Measurements from ENCODE around the gene SPSB4. TPM values are rescaled to one million over a fixed set of nuclear protein-coding genes. Genes with fewer than 3 reads are reported as not detected.
A peak's percentile ranks its signal among the peaks of the same experiment; 100 is the strongest.
"Not testable (repeated sequence)": the region's sequence is repeated elsewhere in the genome, so short reads cannot be mapped to it uniquely, and the experiment has no call there.

Gene SPSB4
- 45.8 TPM for polyA plus RNA-seq (2013, experiment 1 of 4)
- polyA plus RNA-seq (2013, experiment 2 of 4) = 43.3 TPM
- 22.8 TPM for polyA plus RNA-seq (2013, experiment 3 of 4)
- 25.9 TPM for polyA plus RNA-seq (2013, experiment 4 of 4)

DNA sequence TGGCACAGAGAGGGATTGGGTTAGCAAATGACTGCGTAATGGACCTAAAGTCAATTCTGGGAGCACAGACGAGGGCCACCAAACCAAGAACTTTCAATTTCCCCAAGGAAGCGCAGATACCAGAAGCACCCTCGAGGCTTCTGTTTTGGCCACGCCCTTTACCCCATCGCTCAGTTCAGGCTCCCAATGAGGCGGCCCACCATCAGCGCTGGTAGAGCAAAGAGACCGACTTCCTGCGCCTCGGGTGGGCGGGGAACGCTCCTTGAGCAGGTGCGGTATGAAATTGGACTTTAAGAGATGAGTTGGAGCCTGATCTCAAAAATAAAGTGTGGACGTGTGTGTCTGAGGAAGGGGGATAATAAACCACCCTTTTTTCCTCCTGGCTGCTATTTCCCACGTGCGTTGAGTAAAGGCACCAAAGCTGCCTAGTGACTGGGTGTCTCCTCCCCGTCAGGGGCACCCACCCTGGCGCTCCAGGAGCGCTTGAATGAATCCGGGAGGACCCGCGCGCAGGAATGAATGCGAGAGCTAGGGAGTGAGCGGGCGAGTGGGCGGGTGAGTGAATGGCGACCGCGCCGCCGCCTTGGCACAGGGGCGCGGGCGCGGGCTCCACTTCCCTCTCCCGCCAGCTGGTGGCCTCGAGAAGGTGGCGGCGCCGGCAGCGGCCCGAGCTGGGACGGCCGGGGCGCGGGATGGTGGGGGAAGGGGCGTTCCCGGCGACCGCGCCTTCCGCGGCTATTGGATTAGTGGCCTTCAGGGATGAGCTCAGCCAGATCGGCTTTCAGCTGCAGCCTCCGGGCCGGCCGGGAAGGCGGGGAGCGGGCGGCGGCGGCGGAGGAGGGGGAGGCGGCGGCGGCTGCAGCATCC is at the start of gene SPSB4:
TSS of gene SPSB4 (plus strand) at position 772 of the 867 bp plus-strand sequence. CDS start 14,758 bp downstream, outside the sequence.
- H3K4me3 ChIP-seq (ENCODE audit: insufficient read depth, low read depth, low read length) = peak within 1 kb of the TSS; percentile 67
- H3K4me1 ChIP-seq (ENCODE audit: control insufficient read depth, insufficient read depth, low read length) = peaks cover 13% of the 10 kb centered on the region
- peak within 1 kb of the TSS; percentile 69 for H3K27ac ChIP-seq (ENCODE audit: insufficient read depth, low read depth, low read length, poor library complexity, severe bottlenecking)
- no peaks in the 10 kb centered on the region for H3K36me3 ChIP-seq (ENCODE audit: control insufficient read depth, insufficient read depth, low read length)
- 3 to 4% methylated on average over 68 of the region's 68 CpGs for WGBS, 2 experiments
- peaks cover 36% of the 10 kb centered on the region for H3K27me3 ChIP-seq (ENCODE audit: control insufficient read depth, insufficient read depth, low read length, poor library complexity, severe bottlenecking)
- no peaks in the 10 kb centered on the region for H3K9me3 ChIP-seq (ENCODE audit: control insufficient read depth, low read length)

GRCh38 chr3:141006344-141006743 is 44.8 kb upstream of the SPSB4 start:
- Histone ChIP-seq H3K27me3 (ENCODE audit: control insufficient read depth, insufficient read depth, low read length, poor library complexity, severe bottlenecking) (no peaks in the 10 kb centered on the region), H3K27ac (ENCODE audit: insufficient read depth, low read depth, low read length, poor library complexity, severe bottlenecking) (no peak overlapping the region), H3K4me3 (ENCODE audit: insufficient read depth, low read depth, low read length) (no peak overlapping the region), H3K4me1 (ENCODE audit: control insufficient read depth, insufficient read depth, low read length) (no peaks in the 10 kb centered on the region), H3K9me3 (ENCODE audit: control insufficient read depth, low read length) (no peaks in the 10 kb centered on the region), H3K36me3 (ENCODE audit: control insufficient read depth, insufficient read depth, low read length) (no peaks in the 10 kb centered on the region)
- WGBS, 2 experiments = 100% methylated on average over 1 of the region's 1 CpG

DNA sequence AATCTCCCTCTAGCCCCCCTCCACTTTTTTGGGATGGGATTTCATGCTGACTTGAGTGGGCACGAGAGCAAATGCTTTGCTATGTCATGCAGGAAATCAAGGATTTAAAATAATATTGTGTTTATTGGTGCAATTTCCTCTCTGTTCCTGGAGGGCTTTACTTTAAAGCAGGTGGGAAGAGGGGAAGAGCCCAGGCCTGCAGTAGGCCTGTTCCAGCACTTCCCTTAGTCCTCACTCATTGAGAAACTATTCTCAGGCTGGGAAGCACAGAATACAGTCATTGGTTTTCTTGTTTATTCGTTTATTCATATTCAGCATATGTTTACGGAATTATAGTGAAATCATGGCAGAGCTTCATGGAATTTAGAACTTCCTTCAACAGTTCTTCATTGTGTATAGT is 41.7 kb upstream of the SPSB4 start:
- Histone ChIP-seq H3K4me3 (ENCODE audit: insufficient read depth, low read depth, low read length) (no peak overlapping the region), H3K9me3 (ENCODE audit: control insufficient read depth, low read length) (no peaks in the 10 kb centered on the region), H3K36me3 (ENCODE audit: control insufficient read depth, insufficient read depth, low read length) (no peaks in the 10 kb centered on the region), H3K4me1 (ENCODE audit: control insufficient read depth, insufficient read depth, low read length) (no peaks in the 10 kb centered on the region), H3K27me3 (ENCODE audit: control insufficient read depth, insufficient read depth, low read length, poor library complexity, severe bottlenecking) (no peaks in the 10 kb centered on the region), H3K27ac (ENCODE audit: insufficient read depth, low read depth, low read length, poor library complexity, severe bottlenecking) (no peak overlapping the region)
- WGBS, 2 experiments = 93% methylated on average over 3 of the region's 3 CpGs

DNA sequence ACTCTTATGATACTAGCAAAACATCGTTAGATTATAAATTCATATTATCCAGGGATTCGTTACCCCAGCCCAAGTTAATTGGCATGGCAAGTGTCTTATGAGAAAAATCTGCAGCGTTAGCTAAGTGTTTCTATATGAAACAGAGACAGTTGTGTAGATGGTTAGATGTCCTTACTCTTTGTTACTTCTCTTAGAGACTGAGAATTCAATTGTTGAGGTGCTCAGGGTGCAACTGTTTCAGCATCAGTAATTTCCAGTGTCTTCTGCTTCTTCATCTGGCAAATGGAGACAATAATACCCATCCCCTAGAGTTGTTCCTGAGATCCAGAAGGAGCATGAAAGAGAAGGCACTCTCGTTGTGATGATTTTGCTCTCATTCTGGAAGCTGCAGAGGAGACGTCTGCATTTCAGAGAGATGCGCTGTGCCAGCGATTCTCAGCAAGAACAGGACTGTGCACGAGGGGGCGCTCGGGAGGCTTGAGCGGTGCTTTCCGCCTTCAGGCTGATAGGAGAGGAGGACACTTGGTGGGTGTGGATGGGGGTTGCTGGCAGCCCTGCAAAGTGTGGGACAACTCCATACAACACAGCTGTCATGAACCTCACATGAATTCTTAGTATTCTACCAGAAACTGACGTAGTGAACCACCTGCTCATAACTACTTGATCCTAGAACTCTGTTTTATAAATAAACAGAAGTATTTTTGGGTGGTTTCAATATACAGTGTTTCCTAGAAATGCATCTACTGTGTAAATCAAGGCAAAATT is 39.7 kb upstream of the SPSB4 start:
- Histone ChIP-seq H3K36me3 (ENCODE audit: control insufficient read depth, insufficient read depth, low read length) (no peaks in the 10 kb centered on the region), H3K4me1 (ENCODE audit: control insufficient read depth, insufficient read depth, low read length) (no peaks in the 10 kb centered on the region), H3K4me3 (ENCODE audit: insufficient read depth, low read depth, low read length) (no peak overlapping the region), H3K27me3 (ENCODE audit: control insufficient read depth, insufficient read depth, low read length, poor library complexity, severe bottlenecking) (no peaks in the 10 kb centered on the region), H3K27ac (ENCODE audit: insufficient read depth, low read depth, low read length, poor library complexity, severe bottlenecking) (no peak overlapping the region), H3K9me3 (ENCODE audit: control insufficient read depth, low read length) (no peaks in the 10 kb centered on the region)
- WGBS, 2 experiments = 18 to 19% methylated on average over 12 to 13 of the region's 13 CpGs

DNA sequence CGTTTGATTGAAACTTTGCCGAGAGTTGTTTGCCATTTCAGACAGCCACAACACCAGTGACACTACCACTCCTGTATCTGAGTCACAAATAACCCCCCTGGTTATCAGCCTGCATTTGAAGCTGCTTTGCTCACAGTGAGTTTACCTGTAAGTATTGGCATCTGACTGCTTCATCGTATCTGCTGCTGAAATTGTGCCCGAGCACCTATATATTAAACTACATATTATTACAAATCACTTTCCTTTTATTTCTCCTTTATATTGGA is 39.2 kb upstream of the SPSB4 start:
- no peaks in the 10 kb centered on the region for H3K4me1 ChIP-seq (ENCODE audit: control insufficient read depth, insufficient read depth, low read length)
- no peaks in the 10 kb centered on the region for H3K27me3 ChIP-seq (ENCODE audit: control insufficient read depth, insufficient read depth, low read length, poor library complexity, severe bottlenecking)
- H3K9me3 ChIP-seq (ENCODE audit: control insufficient read depth, low read length) = no peaks in the 10 kb centered on the region
- 66 to 80% methylated on average over 3 to 4 of the region's 4 CpGs for WGBS, 2 experiments
- H3K4me3 ChIP-seq (ENCODE audit: insufficient read depth, low read depth, low read length) = no peak overlapping the region
- no peaks in the 10 kb centered on the region for H3K36me3 ChIP-seq (ENCODE audit: control insufficient read depth, insufficient read depth, low read length)
- no peak overlapping the region for H3K27ac ChIP-seq (ENCODE audit: insufficient read depth, low read depth, low read length, poor library complexity, severe bottlenecking)

DNA sequence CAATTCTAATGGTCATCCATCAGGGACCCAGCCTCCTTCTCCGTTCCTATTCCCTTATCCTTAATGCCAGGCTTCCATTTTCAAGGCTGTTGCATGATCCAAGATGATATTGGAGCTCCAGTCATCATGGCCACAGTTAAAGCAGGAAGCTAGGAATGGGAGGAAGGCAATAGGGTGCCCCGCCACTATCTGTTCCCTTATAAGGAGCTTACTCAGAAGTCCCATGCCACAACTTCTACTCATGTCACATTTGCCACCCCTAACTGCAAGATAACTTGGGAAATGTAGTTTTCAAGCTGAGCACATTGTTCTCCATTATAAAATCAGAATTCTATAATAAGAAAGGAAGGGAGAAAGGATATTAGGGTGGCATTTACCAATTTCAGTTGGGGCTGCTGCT is 38.6 kb upstream of the SPSB4 start:
- Histone ChIP-seq H3K36me3 (ENCODE audit: control insufficient read depth, insufficient read depth, low read length) (no peaks in the 10 kb centered on the region), H3K4me1 (ENCODE audit: control insufficient read depth, insufficient read depth, low read length) (no peaks in the 10 kb centered on the region), H3K4me3 (ENCODE audit: insufficient read depth, low read depth, low read length) (no peak overlapping the region), H3K27me3 (ENCODE audit: control insufficient read depth, insufficient read depth, low read length, poor library complexity, severe bottlenecking) (no peaks in the 10 kb centered on the region), H3K9me3 (ENCODE audit: control insufficient read depth, low read length) (no peaks in the 10 kb centered on the region), H3K27ac (ENCODE audit: insufficient read depth, low read depth, low read length, poor library complexity, severe bottlenecking) (no peak overlapping the region)
- WGBS, 2 experiments = 86 to 94% methylated on average over 2 of the region's 2 CpGs

DNA sequence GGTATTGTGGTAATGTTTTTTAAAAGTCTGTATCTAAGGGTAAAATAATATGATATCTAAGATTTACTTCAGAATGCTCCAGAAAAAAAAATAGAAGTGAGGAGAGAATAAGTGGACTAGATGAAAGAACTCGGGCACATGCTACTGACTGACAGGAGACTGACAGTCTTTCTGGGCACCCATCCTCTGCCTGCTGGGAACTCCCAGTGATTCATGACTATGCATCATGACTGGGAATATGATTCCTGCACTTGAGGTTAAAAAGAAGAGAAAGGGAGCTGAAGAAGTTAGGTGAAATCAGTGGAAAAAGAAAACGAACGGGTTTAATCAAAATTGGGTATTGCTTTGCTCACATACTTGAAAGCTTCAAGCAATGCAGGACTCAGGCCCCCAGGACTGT is 35.7 kb upstream of the SPSB4 start:
- Histone ChIP-seq H3K9me3 (ENCODE audit: control insufficient read depth, low read length) (no peaks in the 10 kb centered on the region), H3K36me3 (ENCODE audit: control insufficient read depth, insufficient read depth, low read length) (no peaks in the 10 kb centered on the region), H3K27me3 (ENCODE audit: control insufficient read depth, insufficient read depth, low read length, poor library complexity, severe bottlenecking) (no peaks in the 10 kb centered on the region), H3K4me3 (ENCODE audit: insufficient read depth, low read depth, low read length) (no peak overlapping the region), H3K27ac (ENCODE audit: insufficient read depth, low read depth, low read length, poor library complexity, severe bottlenecking) (no peak overlapping the region), H3K4me1 (ENCODE audit: control insufficient read depth, insufficient read depth, low read length) (no peaks in the 10 kb centered on the region)
- WGBS, 2 experiments = 89 to 91% methylated on average over 3 of the region's 3 CpGs

- not testable (repeated sequence) for H3K9me3 ChIP-seq (ENCODE audit: control insufficient read depth, low read length); H3K36me3 ChIP-seq (ENCODE audit: control insufficient read depth, insufficient read depth, low read length); H3K4me3 ChIP-seq (ENCODE audit: insufficient read depth, low read depth, low read length); H3K27me3 ChIP-seq (ENCODE audit: control insufficient read depth, insufficient read depth, low read length, poor library complexity, severe bottlenecking); H3K27ac ChIP-seq (ENCODE audit: insufficient read depth, low read depth, low read length, poor library complexity, severe bottlenecking); H3K4me1 ChIP-seq (ENCODE audit: control insufficient read depth, insufficient read depth, low read length)
- 88 to 92% methylated on average over 21 to 23 of the region's 23 CpGs for WGBS, 2 experiments
Observed at GRCh38 chr3:141017366-141018322, 33.5 kb upstream of the SPSB4 start.

DNA sequence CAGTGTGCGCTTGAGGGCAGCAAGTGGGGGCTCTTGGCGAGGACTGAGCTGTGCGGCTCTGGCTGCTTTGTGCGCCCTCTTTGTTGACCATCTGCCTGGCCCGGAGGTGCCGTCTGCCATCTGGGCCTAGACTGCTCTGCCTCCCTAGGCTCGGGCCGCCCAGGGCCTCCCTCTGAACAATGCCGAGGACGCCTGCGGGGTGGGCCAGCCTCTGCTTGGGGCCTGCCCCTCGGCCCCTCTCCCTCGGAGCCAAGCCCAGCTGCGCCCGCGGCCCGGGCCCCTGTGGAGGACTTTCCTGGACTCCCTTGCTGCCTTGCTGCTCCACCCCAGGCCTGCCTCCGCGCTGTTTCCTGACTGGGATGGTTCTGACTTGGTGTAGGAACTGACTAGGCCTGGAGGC is 31.9 kb upstream of the SPSB4 start:
- H3K4me3 ChIP-seq (ENCODE audit: insufficient read depth, low read depth, low read length) = no peak overlapping the region
- H3K9me3 ChIP-seq (ENCODE audit: control insufficient read depth, low read length) = no peaks in the 10 kb centered on the region
- H3K27ac ChIP-seq (ENCODE audit: insufficient read depth, low read depth, low read length, poor library complexity, severe bottlenecking) = no peak overlapping the region
- H3K27me3 ChIP-seq (ENCODE audit: control insufficient read depth, insufficient read depth, low read length, poor library complexity, severe bottlenecking) = no peaks in the 10 kb centered on the region
- H3K4me1 ChIP-seq (ENCODE audit: control insufficient read depth, insufficient read depth, low read length) = no peaks in the 10 kb centered on the region
- 94 to 95% methylated on average over 19 of the region's 19 CpGs for WGBS, 2 experiments
- H3K36me3 ChIP-seq (ENCODE audit: control insufficient read depth, insufficient read depth, low read length) = no peaks in the 10 kb centered on the region

All from ectodermal cell (in vitro differentiated cells).